GM19395 (cell line): ENCODE measurements around the gene MPG.

Experiments
- ATAC-seq: cut with Tn5 transposase; IDR thresholded peaks from one replicate; pipeline ENCODE4 v1.9.1; 2021; ENCODE audit warnings: mild to moderate bottlenecking, moderate library complexity; ENCODE audit not compliant: unreplicated experiment

MPG gene

DNA sequence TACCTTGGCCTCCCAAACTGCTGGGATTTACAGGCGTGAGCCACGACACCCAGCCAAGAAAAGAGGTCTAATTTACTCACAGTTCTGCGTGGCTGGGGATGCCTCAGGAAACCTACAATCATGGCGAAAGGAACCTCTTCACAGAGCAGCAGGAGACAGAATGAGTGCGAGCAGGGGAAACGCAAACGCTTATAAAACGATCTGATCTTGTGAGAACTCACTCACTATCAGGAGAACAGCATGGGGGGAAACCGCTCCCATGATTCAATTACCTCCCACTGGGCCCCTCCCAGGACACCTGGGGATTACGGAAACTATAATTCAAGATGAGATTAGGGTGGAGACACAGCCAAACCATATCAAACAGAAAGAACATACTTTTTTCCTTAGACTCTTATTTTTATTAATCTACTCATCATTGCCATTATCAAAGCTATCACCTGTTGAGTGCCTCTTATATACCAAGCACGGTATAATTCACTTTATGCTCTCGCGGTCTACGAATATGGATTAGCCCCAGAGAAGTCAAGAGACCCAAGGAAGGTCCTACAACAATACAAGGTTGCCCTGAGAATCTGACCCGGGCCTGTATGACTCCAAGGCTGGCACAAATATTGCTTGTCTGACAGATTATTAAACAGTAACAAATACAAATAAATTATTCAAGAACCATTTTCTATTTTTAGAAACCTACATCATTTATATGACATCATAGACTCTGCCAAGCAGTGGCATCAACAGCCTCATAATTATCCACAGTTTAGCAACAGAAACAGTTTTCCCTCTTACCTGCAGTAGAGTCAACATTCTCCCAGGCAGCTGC is 27.0 kb upstream of the MPG start:
- no peak for ATAC-seq

DNA sequence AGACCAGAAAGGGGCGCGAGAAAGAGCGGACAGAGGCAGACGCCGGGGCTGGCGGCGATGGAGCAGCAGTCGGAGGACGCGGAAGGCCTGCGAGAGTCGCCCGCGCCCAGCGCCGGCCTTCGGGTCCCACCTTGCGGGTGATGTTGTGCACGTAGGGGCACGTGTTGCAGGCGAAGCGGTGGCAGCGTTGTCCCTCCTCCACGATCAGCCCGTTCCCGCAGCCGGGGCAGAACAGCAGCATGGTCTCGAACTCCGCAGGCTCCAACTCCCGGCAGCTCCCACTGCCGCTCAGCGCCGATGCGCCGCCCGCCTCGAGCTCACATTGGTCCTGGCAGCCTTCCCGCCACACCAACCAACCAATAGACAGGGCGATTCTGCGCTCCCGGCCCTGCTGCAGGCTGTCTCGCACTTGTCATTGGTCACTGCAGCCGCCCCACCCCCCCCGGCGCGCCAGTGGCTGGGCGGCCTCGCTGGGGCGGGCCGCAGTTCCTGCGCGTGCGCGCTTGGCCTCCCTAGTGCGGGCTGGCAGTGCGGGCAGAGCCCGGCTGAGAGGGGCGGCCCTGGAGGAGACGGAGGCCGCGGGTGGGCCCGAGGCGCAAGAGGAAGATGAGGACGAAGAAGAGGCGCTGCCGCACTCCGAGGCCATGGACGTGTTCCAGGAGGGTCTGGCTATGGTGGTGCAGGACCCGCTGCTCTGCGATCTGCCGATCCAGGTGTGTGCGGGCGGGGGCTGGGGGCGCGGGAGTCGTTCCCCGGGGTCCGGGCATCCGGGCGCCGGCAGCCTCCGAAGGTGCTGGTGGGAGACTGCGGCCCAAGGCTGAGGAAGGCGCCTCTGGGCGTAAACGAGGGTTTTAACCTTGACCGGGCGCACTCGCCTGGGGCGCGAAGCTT is 24.4 kb upstream of the MPG start, which contains the start of the genes POLR3K and SNRNP25:
TSS of gene POLR3K (minus strand) at position 263 of the 891 bp plus-strand sequence. CDS start at position 241, 22 bp downstream.
TSS of gene SNRNP25 (plus strand) at position 483 of the 891 bp plus-strand sequence. CDS start at position 672, 189 bp downstream.
- peak; percentile 94 for ATAC-seq

- no peak for ATAC-seq
Observed at GRCh38 chr16:54237-54581, 23.8 kb upstream of the MPG start.

GRCh38 chr16:55571-56136 is 22.4 kb upstream of the MPG start:
- ATAC-seq = no peak

DNA sequence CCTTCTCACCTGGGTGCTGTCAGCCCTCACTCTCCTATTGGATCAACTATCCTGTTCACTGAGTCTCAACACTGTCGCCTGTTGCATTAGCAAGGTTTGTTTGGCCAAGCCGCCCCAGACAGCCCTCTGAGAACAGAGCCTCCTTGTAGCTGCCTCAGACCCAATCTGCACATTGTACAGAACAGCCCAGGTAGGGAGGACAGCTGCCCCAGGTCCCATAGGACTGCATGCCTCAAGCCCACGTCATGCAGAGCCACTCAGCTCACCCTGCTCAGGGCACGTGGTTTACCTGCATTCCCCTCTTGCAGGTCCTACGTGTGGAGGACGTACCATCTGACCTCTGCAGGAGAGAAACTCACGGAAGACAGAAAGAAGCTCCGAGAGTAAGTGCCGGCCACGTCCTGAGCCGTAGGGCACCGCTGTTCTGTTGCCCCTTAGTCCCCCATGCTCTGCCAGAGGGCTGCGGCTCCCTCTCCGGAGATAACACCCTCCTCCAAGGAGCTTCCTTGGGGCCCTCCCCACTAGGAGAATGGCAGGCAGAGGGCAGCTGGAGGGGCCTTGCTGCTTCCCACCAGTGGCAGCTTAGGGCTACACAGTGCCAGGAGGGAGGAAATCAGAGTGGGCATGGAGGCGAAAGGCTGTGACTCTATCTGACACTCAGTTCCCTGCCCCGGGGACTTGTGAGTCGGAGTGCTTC is 21.6 kb upstream of the MPG start:
- ATAC-seq = no peak

DNA sequence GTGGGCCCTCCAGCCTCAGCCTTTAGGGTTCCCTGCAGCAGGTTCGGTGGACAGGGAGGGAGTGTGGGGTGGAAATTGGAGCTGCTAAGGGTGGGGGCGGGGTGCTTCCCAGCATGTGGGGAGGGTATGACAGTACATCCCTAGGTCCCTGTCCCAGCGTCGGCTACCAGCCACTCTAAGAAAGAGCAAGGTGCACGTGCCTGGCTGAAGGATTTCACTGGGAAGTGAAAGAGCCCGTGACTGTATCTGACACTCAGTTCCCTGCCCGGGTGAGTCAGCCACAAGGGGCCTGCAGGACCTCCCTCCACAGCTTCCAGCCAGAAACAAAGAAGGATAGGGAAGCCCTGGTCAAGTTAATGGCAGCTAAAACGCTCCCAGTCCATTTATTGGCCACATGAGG is 20.3 kb upstream of the MPG start:
- ATAC-seq = no peak

DNA sequence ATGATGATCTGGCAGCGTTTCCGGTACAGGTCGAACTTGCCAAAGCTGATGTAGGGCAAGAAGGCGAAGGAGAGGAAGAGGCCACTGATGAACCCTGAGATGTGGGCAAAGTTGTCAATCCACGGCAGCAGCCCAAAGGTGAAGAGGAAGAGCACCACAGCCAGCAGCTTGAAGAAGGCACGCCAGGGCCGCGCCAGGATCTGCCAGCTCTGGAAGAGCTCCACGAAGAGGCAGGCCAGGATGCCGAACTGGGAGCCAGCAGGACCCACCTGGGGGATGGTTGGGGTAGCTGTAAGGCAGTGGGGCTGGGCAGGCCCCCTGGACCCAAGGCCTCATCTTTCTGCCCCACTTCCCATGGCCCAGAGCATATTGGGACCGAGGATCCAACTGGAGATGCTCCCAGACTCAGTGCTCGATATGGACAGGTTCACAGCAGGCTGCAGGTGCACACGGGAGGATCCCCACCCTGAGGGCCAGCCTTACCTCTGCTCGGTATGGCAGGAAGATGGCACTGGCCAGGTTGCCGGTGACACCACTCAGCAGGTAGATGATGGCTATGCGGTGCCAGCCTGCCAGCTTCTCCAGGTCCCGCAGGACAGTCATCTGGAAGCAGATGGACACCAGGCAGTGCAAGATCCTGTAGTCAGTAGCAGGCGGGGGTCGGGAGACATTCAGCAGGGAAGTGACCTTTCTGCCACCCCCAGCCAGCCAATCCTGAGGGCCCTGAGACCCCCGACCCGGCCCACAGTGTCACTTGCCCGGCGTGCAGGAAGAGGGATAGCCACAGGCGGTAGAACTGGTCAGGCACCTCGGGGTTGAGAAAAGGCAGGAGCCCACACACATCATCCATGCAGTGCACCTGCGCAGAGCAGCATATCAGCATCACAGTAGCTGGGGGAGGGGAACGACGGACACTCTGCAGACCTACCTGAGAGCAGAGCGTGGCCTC is 19.3 kb upstream of the MPG start:
- ATAC-seq = no peak

DNA sequence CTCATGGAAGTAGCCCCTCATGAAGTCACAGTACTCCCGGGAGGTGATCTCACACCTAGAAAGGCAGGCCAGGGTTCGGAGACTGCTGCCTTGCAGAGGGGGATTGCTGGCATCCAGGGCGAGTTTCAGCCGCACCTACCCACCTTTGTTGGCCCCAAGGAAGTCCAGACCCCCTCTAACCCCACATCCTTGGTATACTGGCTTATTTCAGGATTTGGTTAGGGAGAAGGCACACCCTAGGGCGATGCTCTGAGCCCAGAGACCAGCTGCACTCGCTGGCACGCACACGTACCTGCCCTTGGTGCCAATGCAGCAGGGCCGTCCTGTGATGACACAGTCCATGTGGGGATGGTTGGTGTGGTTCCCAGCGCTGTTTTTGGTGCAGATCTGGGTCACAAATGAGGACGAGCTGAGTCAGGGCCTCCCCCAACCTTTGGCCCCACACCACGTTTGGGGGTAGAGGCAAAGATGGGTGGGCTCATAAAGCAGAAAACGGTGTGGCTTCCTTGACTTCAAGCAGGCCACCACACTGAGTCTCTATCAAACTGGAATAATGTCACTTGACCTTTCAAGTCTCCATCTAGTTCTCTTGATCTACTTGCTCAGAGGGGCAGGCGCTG is 18.5 kb upstream of the MPG start:
- ATAC-seq = no peak

- ATAC-seq = no peak
Observed at GRCh38 chr16:60166-60565, 17.9 kb upstream of the MPG start.

GRCh38 chr16:60929-61878 is 16.8 kb upstream of the MPG start:
- ATAC-seq = no peak

DNA sequence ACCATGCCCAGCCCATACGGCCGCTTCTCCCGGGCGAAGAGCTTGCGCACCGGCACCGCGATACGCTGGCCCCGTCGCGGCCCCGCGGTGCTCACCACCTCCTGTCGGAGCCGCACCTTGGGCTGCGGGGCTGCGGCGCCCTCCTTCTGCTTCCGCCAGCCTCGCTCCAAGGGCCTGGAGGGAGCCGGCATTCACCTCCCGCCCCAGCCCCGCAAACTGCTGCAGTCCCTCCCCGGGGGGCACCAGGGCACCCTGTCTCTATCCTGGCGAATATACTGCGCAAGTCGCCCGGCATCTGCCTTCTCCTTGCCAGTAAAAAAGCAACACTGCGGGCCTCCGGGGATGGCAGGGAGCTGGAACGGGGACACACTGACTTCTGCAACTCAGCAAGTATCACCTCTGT is 16.1 kb upstream of the MPG start:
- ATAC-seq = no peak

DNA sequence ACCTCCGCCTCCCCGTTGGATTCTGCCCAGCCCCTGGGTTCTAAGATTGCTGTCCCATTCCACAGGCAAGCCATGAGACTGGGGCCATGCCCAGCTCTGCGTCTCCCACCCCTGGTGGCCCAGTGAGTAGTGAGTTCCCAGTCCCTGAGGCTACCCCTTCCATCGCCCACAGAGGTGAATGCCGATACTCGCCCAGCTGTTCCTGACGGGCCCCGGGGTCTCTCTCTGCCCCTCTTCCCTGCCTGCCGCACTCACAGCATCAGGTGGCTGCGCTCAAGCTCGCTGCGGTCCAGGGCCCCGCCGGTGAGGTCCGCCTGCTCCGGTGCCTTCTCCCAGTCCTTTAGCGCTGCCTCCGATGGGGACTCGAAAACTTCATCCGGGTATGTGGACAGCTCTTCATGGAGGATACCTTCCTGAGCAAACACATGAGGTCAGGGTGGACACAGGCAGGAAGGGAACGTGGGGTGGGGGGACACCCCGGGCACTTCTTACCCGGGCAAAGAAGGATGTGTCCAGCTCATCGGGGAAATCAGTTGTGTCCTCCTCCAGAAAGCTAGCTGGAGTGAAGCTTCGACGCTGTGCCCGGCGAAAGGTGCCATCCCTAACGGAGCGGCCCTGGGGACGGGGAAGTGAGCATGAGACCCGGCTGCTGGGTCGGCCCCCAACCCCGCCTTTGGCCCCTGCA is 15.6 kb upstream of the MPG start:
- ATAC-seq = no peak

GRCh38 chr16:62968-63391 is 15.0 kb upstream of the MPG start:
- no peak for ATAC-seq

GRCh38 chr16:63466-63865 is 14.6 kb upstream of the MPG start:
- no peak for ATAC-seq

DNA sequence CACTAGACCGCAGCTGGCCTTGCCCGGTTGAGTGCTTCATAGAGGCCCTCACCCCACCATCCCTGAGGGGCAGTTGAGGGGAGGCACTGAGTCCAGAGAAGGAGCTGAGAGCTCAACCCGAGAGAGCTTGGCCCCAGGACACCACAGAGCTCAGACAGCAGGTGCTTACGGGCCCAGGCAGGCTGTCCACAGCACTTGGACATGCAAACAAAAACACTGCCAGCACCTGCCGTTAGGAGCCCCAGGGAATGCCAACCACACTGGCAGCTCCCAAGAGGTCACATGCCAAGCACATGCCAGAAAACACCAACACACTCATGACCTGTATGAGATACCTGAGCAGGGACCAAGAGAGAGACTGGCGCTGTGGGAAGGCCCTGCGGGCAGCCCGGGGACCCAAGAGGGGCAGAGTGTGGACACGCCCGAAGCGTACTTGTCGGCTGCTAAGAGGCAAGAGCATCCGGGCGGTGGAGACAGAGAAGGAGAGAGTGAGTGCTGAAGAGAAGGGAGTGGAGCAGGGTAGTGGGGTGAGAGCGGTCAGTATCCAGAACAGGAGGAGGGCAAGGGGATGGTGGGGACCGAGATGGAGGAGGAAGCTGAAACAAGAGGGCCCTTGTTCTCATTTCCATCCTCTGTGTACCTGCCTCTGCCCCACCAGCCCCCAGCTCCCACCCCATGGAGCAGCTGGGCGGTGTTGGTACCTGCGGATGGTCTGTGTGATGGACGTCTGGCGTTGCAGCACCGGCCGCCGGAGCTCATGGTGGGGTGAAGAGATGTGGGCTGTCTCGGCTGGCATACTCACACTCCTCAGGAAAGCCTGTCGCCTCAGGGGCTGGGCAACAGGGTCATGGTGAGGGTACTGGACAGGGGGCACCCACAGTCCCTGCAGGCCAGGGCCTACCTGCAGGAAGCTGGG is 13.8 kb upstream of the MPG start:
- no peak for ATAC-seq

DNA sequence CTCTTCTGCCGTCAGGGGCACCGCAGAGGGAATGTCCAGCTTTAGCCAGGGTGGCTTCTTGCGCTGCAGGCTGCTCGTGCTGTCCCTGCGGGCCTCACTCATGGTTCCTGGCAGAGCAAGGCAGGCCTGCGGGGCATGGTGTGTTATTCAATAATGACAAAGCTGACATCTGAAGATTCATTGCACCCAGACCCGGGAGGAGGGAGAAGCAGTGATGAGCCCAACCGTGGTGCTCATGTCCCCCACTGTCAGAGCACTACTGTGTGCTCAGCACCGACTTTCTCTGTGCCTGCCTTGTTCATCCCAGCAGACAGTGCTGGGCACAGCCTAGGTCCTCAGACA is 13.1 kb upstream of the MPG start:
- ATAC-seq = no peak

GRCh38 chr16:65745-66144 is 12.3 kb upstream of the MPG start:
- no peak for ATAC-seq
